Gastrocnemius medialis (tissue), 4 donors: ENCODE measurements around the gene ARHGAP15. TPM values are rescaled to one million over a fixed set of nuclear protein-coding genes. Genes with fewer than 3 reads are reported as not detected.
A peak's percentile ranks its signal among the peaks of the same experiment; 100 is the strongest.

Source experiments
- ATAC-seq, 2 donors: fragments of 150-250 bp; one replicate each; pipeline ENCODE4 v1.9.1; 2016
- DNase-seq, 2 donors: peaks; one replicate each; pipeline ENCODE4 v3.0.0-alpha.2; 2019
- H3K27ac ChIP-seq, 4 donors: fragments of 200-600 bp; sonication (generic); 1 replicate in 1 of 4; 2 replicates in 3 of 4; pipeline ENCODE4 v1.5.1; 2016 to 2018; ENCODE audit warnings: mild to moderate bottlenecking in 2 of 4, moderate library complexity in 1 of 4
- H3K27me3 ChIP-seq, 3 donors: fragments of 200-600 bp; sonication (generic) in 2 of 3; 1 replicate in 1 of 3; 2 replicates in 2 of 3; pipeline versions ENCODE4 v1.5.1 to v1.6.0; 2016 to 2019; ENCODE audit warnings: mild to moderate bottlenecking in 1 of 3, moderate library complexity in 1 of 3
- H3K36me3 ChIP-seq, 2 donors: fragments of 200-600 bp; sonication (generic) in 1 of 2; one replicate each; pipeline ENCODE4 v1.5.1; 2017 to 2018
- H3K4me1 ChIP-seq, 2 donors: fragments of 200-600 bp; sonication (generic) in 1 of 2; one replicate each; pipeline ENCODE4 v1.5.1; 2016 to 2017; ENCODE audit warnings: mild to moderate bottlenecking in 2 of 2
- H3K4me3 ChIP-seq, 4 donors: fragments of 200-600 bp; sonication (generic) in 3 of 4; 1 replicate in 1 of 4; 2 replicates in 3 of 4; pipeline ENCODE4 v1.5.1; 2016 to 2019; ENCODE audit warnings: mild to moderate bottlenecking in 2 of 4
- H3K9me3 ChIP-seq, 3 donors: fragments of 200-600 bp; sonication (generic) in 2 of 3; 1 replicate in 1 of 3; 2 replicates in 2 of 3; pipeline ENCODE4 v1.5.1; 2016 to 2019
- CTCF ChIP-seq, 5 experiments: fragments of 450-650 bp in 3 of 5; fragments of 200-600 bp in 2 of 5; sonication (generic) in 2 of 5; IDR thresholded peaks in 4 of 5; conservative IDR thresholded peaks in 1 of 5; 1 replicate in 4 of 5; 2 replicates in 1 of 5; pipeline ENCODE4 v1.5.1; 2016 to 2019; ENCODE audit warnings: antibody characterized with exemption in 5 of 5, mild to moderate bottlenecking in 3 of 5, moderate library complexity in 3 of 5
- POLR2A ChIP-seq, 2 donors: fragments of 450-650 bp; IDR thresholded peaks; one replicate each; pipeline ENCODE4 v1.6.1; 2017; ENCODE audit warnings: antibody characterized with exemption in 2 of 2, mild to moderate bottlenecking in 2 of 2, moderate library complexity in 2 of 2
- in situ Hi-C, 4 donors: fragments of 200-750 bp; cut with MboI; loops; one replicate each; pipeline versions ENCODE4 v1.15.0 to v1.8.0; 2017; ENCODE audit warnings: low sequenced_read_pairs in 4 of 4
- intact Hi-C: fragments of 100-400 bp; cut with DNase I; formaldehyde crosslinking; loops from one replicate; pipeline ENCODE4 v1.15.1; 2023; ENCODE audit warnings: low total_unique reads
- total RNA-seq, 4 donors: library from RNA; depleted of rRNA; stranded (reverse); fragments of >200 nt; gene quantifications; one replicate each; pipeline versions ENCODE4 v1.1.0 to v1.2.3, GENCODE V29; 2016

ARHGAP15 gene
- total RNA-seq, 4 donors from 2014 or later = 1.2 to 3.2 (median 1.3) TPM; not detected in 1

GRCh38 chr2:143515318-143515717 is 386.1 kb downstream of the ARHGAP15 start:
- no peak for ATAC-seq
- in situ Hi-C loops (no loop called here), intact Hi-C loops (no loop called here)
- TF ChIP-seq POLR2A (IDR thresholded peaks at IDR 0.05) (no peak), CTCF (IDR thresholded peaks at IDR 0.05 in 4 of 5, conservative IDR thresholded peaks at IDR 0.05 in 1 of 5) (no peak)
- DNase-seq = no peak
- Histone ChIP-seq H3K27ac (no peak overlapping the region), H3K27me3 (no peaks in the 10 kb centered on the region), H3K4me1 (no peaks in the 10 kb centered on the region), H3K9me3 (no peaks in the 10 kb centered on the region), H3K4me3 (no peak overlapping the region), H3K36me3 (no peaks in the 10 kb centered on the region)

GRCh38 chr2:143519521-143519920 is 390.3 kb downstream of the ARHGAP15 start:
- in situ Hi-C loops (no loop called here), intact Hi-C loops (no loop called here)

GRCh38 chr2:143521396-143521795 is 392.2 kb downstream of the ARHGAP15 start:
- no peak overlapping the region for H3K27ac ChIP-seq

More at GRCh38 chr2:143519521-143519920, 390.3 kb downstream of the ARHGAP15 start:
- Histone ChIP-seq H3K36me3 (no peaks in the 10 kb centered on the region), H3K9me3 (no peaks in the 10 kb centered on the region), H3K27ac (no peak overlapping the region), H3K4me3 (no peak overlapping the region), H3K4me1 (peaks cover 0 to 10% of the 10 kb centered on the region in 2 donors), H3K27me3 (no peaks in the 10 kb centered on the region)
- TF ChIP-seq CTCF (IDR thresholded peaks at IDR 0.05 in 4 of 5, conservative IDR thresholded peaks at IDR 0.05 in 1 of 5) (no peak), POLR2A (IDR thresholded peaks at IDR 0.05) (no peak)
- ATAC-seq = no peak
- DNase-seq = no peak

GRCh38 chr2:143522699-143523098 is 393.5 kb downstream of the ARHGAP15 start:
- in situ Hi-C loops (no loop called here), intact Hi-C loops (no loop called here)
- no peaks in the 10 kb centered on the region for H3K27me3 ChIP-seq
- no peak for TF ChIP-seq CTCF (IDR thresholded peaks at IDR 0.05 in 4 of 5, conservative IDR thresholded peaks at IDR 0.05 in 1 of 5)
- no peak for TF ChIP-seq POLR2A (IDR thresholded peaks at IDR 0.05)
- no peak overlapping the region for H3K27ac ChIP-seq
- no peaks in the 10 kb centered on the region for H3K9me3 ChIP-seq
- peaks cover 0 to 10% of the 10 kb centered on the region in 2 donors for H3K4me1 ChIP-seq
- ATAC-seq (no peak), DNase-seq (no peak)
- H3K4me3 ChIP-seq = no peak overlapping the region
- no peaks in the 10 kb centered on the region for H3K36me3 ChIP-seq

More at GRCh38 chr2:143521396-143521795, 392.2 kb downstream of the ARHGAP15 start:
- ATAC-seq (no peak), DNase-seq (no peak)
- in situ Hi-C loops = no loop called here
- H3K4me1 ChIP-seq = peaks cover 0 to 10% of the 10 kb centered on the region in 2 donors
- H3K27me3 ChIP-seq = no peaks in the 10 kb centered on the region
- H3K36me3 ChIP-seq = no peaks in the 10 kb centered on the region
- TF ChIP-seq POLR2A (IDR thresholded peaks at IDR 0.05) = no peak
- no peak for TF ChIP-seq CTCF (IDR thresholded peaks at IDR 0.05 in 4 of 5, conservative IDR thresholded peaks at IDR 0.05 in 1 of 5)
- intact Hi-C loops = no loop called here
- no peak overlapping the region for H3K4me3 ChIP-seq
- no peaks in the 10 kb centered on the region for H3K9me3 ChIP-seq

GRCh38 chr2:143524119-143524553 is 394.9 kb downstream of the ARHGAP15 start:
- Histone ChIP-seq H3K27me3 (no peaks in the 10 kb centered on the region), H3K36me3 (no peaks in the 10 kb centered on the region), H3K9me3 (no peaks in the 10 kb centered on the region), H3K4me3 (no peak overlapping the region), H3K27ac (peak overlapping the region in 1 of 4 donors; percentile 39), H3K4me1 (peaks cover 0 to 10% of the 10 kb centered on the region in 2 donors)
- no peak for DNase-seq
- no peak for ATAC-seq
- TF ChIP-seq CTCF (IDR thresholded peaks at IDR 0.05 in 4 of 5, conservative IDR thresholded peaks at IDR 0.05 in 1 of 5) = no peak
- TF ChIP-seq POLR2A (IDR thresholded peaks at IDR 0.05) = no peak
- in situ Hi-C loops = no loop called here
- intact Hi-C loops = no loop called here
